IMR-90 (cell line): Measurements from ENCODE around the gene ARHGAP28. TPM values are rescaled to one million over a fixed set of nuclear protein-coding genes. Genes with fewer than 3 reads are reported as not detected.

Experiments
- ATAC-seq: fragments of 200-7000 bp; cut with Tn5 transposase; 2 replicates; pipeline ENCODE4 v1.9.1; 2020; ENCODE audit warnings: low read depth, mild to moderate bottlenecking, moderate library complexity
- BruUV-seq: library from RNA; stranded (reverse); fragments of 400-500 nt; replicated peaks from 2 replicates; lab custom pipeline; 2021; lab: Mats Ljungman, UMichigan
- CTCF ChIA-PET: fragments of 300-600 bp; formaldehyde crosslinking; extraction: SDS; loops from one replicate; lab custom pipeline; 2021; ENCODE audit warnings: antibody characterized with exemption; lab: Yijun Ruan, JAX
- POLR2A ChIA-PET: fragments of 300-600 bp; sonication (Branson Sonifier 250); formaldehyde crosslinking; loops from one replicate; lab custom pipeline; 2022; ENCODE audit warnings: antibody characterized with exemption; ENCODE audit not compliant: unreplicated experiment; lab: Charles Lee
- DNase-seq: peaks from one replicate; pipeline ENCODE4 v3.0.0; 2013
- H2AFZ ChIP-seq: replicated peaks from 2 replicates; pipeline ENCODE3; 2013; ENCODE audit warnings: low read length, mild to moderate bottlenecking; ENCODE audit not compliant: poor library complexity
- H2AK5ac ChIP-seq: 2 replicates; pipeline ENCODE4 v1.6.1; 2013; ENCODE audit warnings: low read depth, low read length, inconsistent platforms
- H2AK9ac ChIP-seq: replicated peaks from 2 replicates; pipeline ENCODE3; 2013; ENCODE audit warnings: mild to moderate bottlenecking, low read depth, low read length, moderate library complexity; ENCODE audit not compliant: poor library complexity
- H2BK120ac ChIP-seq: 2 replicates; pipeline ENCODE4 v1.6.1; 2013; ENCODE audit warnings: low read depth, low read length, inconsistent platforms
- H2BK15ac ChIP-seq: 3 replicates; pipeline ENCODE4 v1.6.1; 2013; ENCODE audit warnings: low read depth, low read length, inconsistent platforms
- H2BK20ac ChIP-seq: 2 replicates; pipeline ENCODE4 v1.6.1; 2013; ENCODE audit warnings: low read depth, mild to moderate bottlenecking, inconsistent platforms, low read length, moderate library complexity
- H2BK5ac ChIP-seq: 2 replicates; pipeline ENCODE4 v1.6.1; 2013; ENCODE audit warnings: mild to moderate bottlenecking, low read depth, low read length, inconsistent platforms; ENCODE audit not compliant: poor library complexity, severe bottlenecking
- H3K14ac ChIP-seq: replicated peaks from 2 replicates; pipeline ENCODE4 v1.6.1; 2013; ENCODE audit warnings: low read depth, low read length, inconsistent platforms
- H3K18ac ChIP-seq: 2 replicates; pipeline ENCODE4 v1.6.1; 2013; ENCODE audit warnings: low read depth, low read length, control low read depth
- H3K23ac ChIP-seq: 2 replicates; pipeline ENCODE4 v1.6.1; 2013; ENCODE audit warnings: low read depth, low read length, inconsistent platforms
- H3K27ac ChIP-seq: 2 replicates; pipeline ENCODE4 v1.5.1; 2013; ENCODE audit warnings: mild to moderate bottlenecking, control low read depth, low read length; ENCODE audit not compliant: insufficient read depth
- H3K27me3 ChIP-seq: 2 replicates; pipeline ENCODE4 v1.6.1; 2013; ENCODE audit warnings: low read length; ENCODE audit not compliant: control insufficient read depth, insufficient read depth
- H3K36me3 ChIP-seq: 2 replicates; pipeline ENCODE4 v1.6.1; 2013; ENCODE audit warnings: low read length, mixed read lengths; ENCODE audit not compliant: control insufficient read depth, insufficient read depth
- H3K4ac ChIP-seq: 2 replicates; pipeline ENCODE4 v1.6.1; 2013; ENCODE audit warnings: low read depth, low read length, inconsistent platforms
- H3K4me1 ChIP-seq: 2 replicates; pipeline ENCODE4 v1.6.1; 2013; ENCODE audit warnings: low read length, mixed read lengths; ENCODE audit not compliant: control insufficient read depth, insufficient read depth
- H3K4me2 ChIP-seq: 2 replicates; pipeline ENCODE4 v1.6.1; 2013; ENCODE audit warnings: low read depth, mild to moderate bottlenecking, control low read depth, low read length, moderate library complexity
- H3K4me3 ChIP-seq: 2 replicates; pipeline ENCODE4 v1.5.1; 2013; ENCODE audit warnings: low read depth, mild to moderate bottlenecking, control low read depth, low read length, moderate library complexity; ENCODE audit not compliant: insufficient read depth
- H3K56ac ChIP-seq: 2 replicates; pipeline ENCODE4 v1.6.1; 2013; ENCODE audit warnings: low read length, inconsistent platforms; ENCODE audit not compliant: insufficient read depth; ENCODE audit errors: extremely low read depth
- H3K79me1 ChIP-seq, 2 experiments: 2 replicates each; pipeline ENCODE4 v1.6.1; 2013; ENCODE audit warnings: low read length in 2 of 2, inconsistent platforms in 1 of 2, low read depth in 1 of 2
- H3K9ac ChIP-seq: 2 replicates; pipeline ENCODE4 v1.6.1; 2013; ENCODE audit warnings: low read depth, low read length, control low read depth
- H3K9me1 ChIP-seq: 2 replicates; pipeline ENCODE4 v1.6.1; 2013; ENCODE audit warnings: low read length, inconsistent platforms; ENCODE audit not compliant: insufficient read depth
- H3K9me3 ChIP-seq: 2 replicates; pipeline ENCODE4 v1.6.1; 2013; ENCODE audit warnings: low read length; ENCODE audit not compliant: control insufficient read depth, insufficient read depth
- H4K20me1 ChIP-seq: 2 replicates; pipeline ENCODE4 v1.6.1; 2013; ENCODE audit warnings: low read length, inconsistent platforms; ENCODE audit not compliant: insufficient read depth
- H4K5ac ChIP-seq: 2 replicates; pipeline ENCODE4 v1.6.1; 2013; ENCODE audit warnings: mild to moderate bottlenecking, low read depth, low read length, control low read depth
- H4K8ac ChIP-seq, 2 experiments: 2 replicates each; pipeline ENCODE4 v1.6.1; 2013; ENCODE audit warnings: low read depth in 2 of 2, low read length in 2 of 2, control low read depth in 1 of 2, inconsistent platforms in 1 of 2
- H4K91ac ChIP-seq: 2 replicates; pipeline ENCODE4 v1.6.1; 2013; ENCODE audit warnings: low read depth, low read length, inconsistent platforms; ENCODE audit not compliant: insufficient read depth
- BHLHE40 ChIP-seq: fragments of 150-350 bp; IDR thresholded peaks from 2 replicates; pipeline ENCODE4 v1.6.1; 2016; ENCODE audit warnings: mild to moderate bottlenecking, low read depth, low read length
- CEBPB ChIP-seq: IDR thresholded peaks from 2 replicates; pipeline ENCODE4 v1.6.1; 2012; ENCODE audit warnings: low read depth, low read length, improper control_type of control experiment
- FOS ChIP-seq: fragments of 150-350 bp; IDR thresholded peaks from 2 replicates; pipeline ENCODE4 v1.6.1; 2016; ENCODE audit warnings: low read depth, low read length
- MAZ ChIP-seq: IDR thresholded peaks from 2 replicates; pipeline ENCODE4 v1.6.1; 2012; ENCODE audit warnings: low read depth, mild to moderate bottlenecking, low read length, improper control_type of control experiment, moderate library complexity, borderline replicate concordance
- RFX5 ChIP-seq: IDR thresholded peaks from 2 replicates; pipeline ENCODE4 v1.8.0; 2012; ENCODE audit warnings: low read depth, mild to moderate bottlenecking, low read length, moderate library complexity
- SMC3 ChIP-seq: fragments of 150-350 bp; IDR thresholded peaks from 2 replicates; pipeline ENCODE4 v1.6.1; 2016; ENCODE audit warnings: low read depth, mild to moderate bottlenecking, antibody characterized with exemption, low read length, moderate library complexity
- USF2 ChIP-seq: fragments of 150-350 bp; IDR thresholded peaks from 2 replicates; pipeline ENCODE4 v1.6.1; 2017; ENCODE audit warnings: mild to moderate bottlenecking, antibody characterized with exemption, low read length, low read depth
- WGBS, 2 experiments: methylation state at CpG; one replicate each; pipeline versions ENCODE4 v1.1.5 to v1.1.7; 2013; ENCODE audit warnings: missing lambda C conversion rate in 2 of 2; ENCODE audit not compliant: insufficient read length in 1 of 2; ENCODE audit errors: extremely low coverage in 2 of 2; 5-methylcytosine and 5-hydroxymethylcytosine counted together
- dilution Hi-C: fragments of 300-500 bp; cut with HindIII; formaldehyde crosslinking; loops from one replicate; pipeline ENCODE4 v1.14.3; 2018; ENCODE audit warnings: low sequenced_read_pairs; ENCODE audit not compliant: unreplicated experiment
- in situ Hi-C: fragments of 300-500 bp; cut with MboI; formaldehyde crosslinking; loops from 3 replicates; pipeline ENCODE4 v1.14.3; 2019; ENCODE audit warnings: low sequenced_read_pairs, inconsistent platforms, mixed read lengths
- intact Hi-C: fragments of 100-400 bp; cut with micrococcal nuclease; formaldehyde crosslinking; loops from 2 replicates; pipeline ENCODE4 v1.10.0; 2022
- polyA plus RNA-seq, 3 experiments: library from polyadenylated mRNA; depleted of rRNA; stranded (reverse); fragments of >200 nt; gene quantifications; 2 replicates each; pipeline ENCODE4 v1.2.3, GENCODE V29; 2012; ENCODE audit warnings: low replicate concordance in 1 of 3
- total RNA-seq: library from RNA; depleted of rRNA; stranded (reverse); fragments of >200 nt; gene quantifications from 2 replicates; pipeline ENCODE4 v1.2.3, GENCODE V29; 2012
- TF ChIP-seq, protein P1 (sequence below): conservative IDR thresholded peaks from 2 replicates; pipeline ENCODE4 v1.5.1; 2012; ENCODE audit warnings: mild to moderate bottlenecking, low read depth, low read length, improper control_type of control experiment

The ARHGAP28 gene
- total and polyA plus RNA-seq, 2 of the 4 experiments (the other 2 are of a cell fraction), result 1.8 to 3.8 TPM

GRCh38 chr18:6854811-6855210, 125.3 kb downstream of the ARHGAP28 start:
- H3K36me3 ChIP-seq, result peaks cover 36% of the 10 kb centered on the region
- peaks cover 3% of the 10 kb centered on the region; the same call in 1 of the 2 replicates for H3K9me3 ChIP-seq
- H4K5ac ChIP-seq, result no peak overlapping the region
- no peak for ATAC-seq
- TF ChIP-seq, protein P1, sequence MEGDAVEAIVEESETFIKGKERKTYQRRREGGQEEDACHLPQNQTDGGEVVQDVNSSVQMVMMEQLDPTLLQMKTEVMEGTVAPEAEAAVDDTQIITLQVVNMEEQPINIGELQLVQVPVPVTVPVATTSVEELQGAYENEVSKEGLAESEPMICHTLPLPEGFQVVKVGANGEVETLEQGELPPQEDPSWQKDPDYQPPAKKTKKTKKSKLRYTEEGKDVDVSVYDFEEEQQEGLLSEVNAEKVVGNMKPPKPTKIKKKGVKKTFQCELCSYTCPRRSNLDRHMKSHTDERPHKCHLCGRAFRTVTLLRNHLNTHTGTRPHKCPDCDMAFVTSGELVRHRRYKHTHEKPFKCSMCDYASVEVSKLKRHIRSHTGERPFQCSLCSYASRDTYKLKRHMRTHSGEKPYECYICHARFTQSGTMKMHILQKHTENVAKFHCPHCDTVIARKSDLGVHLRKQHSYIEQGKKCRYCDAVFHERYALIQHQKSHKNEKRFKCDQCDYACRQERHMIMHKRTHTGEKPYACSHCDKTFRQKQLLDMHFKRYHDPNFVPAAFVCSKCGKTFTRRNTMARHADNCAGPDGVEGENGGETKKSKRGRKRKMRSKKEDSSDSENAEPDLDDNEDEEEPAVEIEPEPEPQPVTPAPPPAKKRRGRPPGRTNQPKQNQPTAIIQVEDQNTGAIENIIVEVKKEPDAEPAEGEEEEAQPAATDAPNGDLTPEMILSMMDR, result no peak
- TF ChIP-seq MAZ (no peak), CEBPB (no peak), RFX5 (no peak), BHLHE40 (no peak), SMC3 (no peak), FOS (no peak), USF2 (no peak)
- no peak overlapping the region; the same call in 1 of the 2 replicates for H3K18ac ChIP-seq
- intact Hi-C loops, result no loop called here
- 69% methylated on average over 5 of the region's 7 CpGs; no CpG with 5 or more reads in 1 of the 2 experiments for WGBS, 2 experiments
- H2BK5ac ChIP-seq, result no peak overlapping the region
- no peak overlapping the region for H4K91ac ChIP-seq
- H2BK15ac ChIP-seq, result no peak overlapping the region
- dilution Hi-C loops, result no loop called here
- ChIA-PET POLR2A (no interaction called here), CTCF (no interaction called here)
- DNase-seq, result no peak
- no peak overlapping the region for H3K9ac ChIP-seq
- no peak overlapping the region for H3K4me2 ChIP-seq
- no peak overlapping the region for H2AK9ac ChIP-seq
- no peak overlapping the region for H2BK20ac ChIP-seq
- no peak overlapping the region for H3K23ac ChIP-seq
- 0 out of 2 replicates have a peak, but pooled peaks cover 2% of the 10 kb centered on the region for H3K9me1 ChIP-seq
- BruUV-seq, result no TSS peak
- H3K4me3 ChIP-seq, result no peak overlapping the region
- no peaks in the 10 kb centered on the region for H3K79me1 ChIP-seq
- H3K4me1 ChIP-seq, result peaks cover 6% of the 10 kb centered on the region
- H2BK120ac ChIP-seq, result peak overlapping the region; percentile 28; the same call in 1 of the 2 replicates
- no peak overlapping the region for H3K14ac ChIP-seq
- in situ Hi-C loops, result no loop called here
- no peaks in the 10 kb centered on the region for H4K20me1 ChIP-seq
- H3K4ac ChIP-seq, result peak overlapping the region; percentile 58; the same call in 1 of the 2 replicates
- no peaks in the 10 kb centered on the region for H3K27me3 ChIP-seq
- H3K27ac ChIP-seq, result no peak overlapping the region
- no peak overlapping the region for H2AFZ ChIP-seq
- H4K8ac ChIP-seq, result no peak overlapping the region
- peak overlapping the region; percentile 52; the same call in 1 of the 2 replicates for H2AK5ac ChIP-seq
- H3K56ac ChIP-seq, result no peak overlapping the region
